CD4-positive, alpha-beta T cell (primary cell): ENCODE data around the gene SORL1. TPM values are rescaled to one million over a fixed set of nuclear protein-coding genes. Genes with fewer than 3 reads are reported as not detected.

Experiments used
- ATAC-seq: fragments of 200-7000 bp; cut with Tn5 transposase; one replicate; pipeline ENCODE4 v1.10.0; 2022; ENCODE audit warnings: mild to moderate bottlenecking; ENCODE audit not compliant: poor library complexity
- CTCF ChIA-PET: fragments of 350-600 bp; sonication (Branson Sonifier 250); formaldehyde crosslinking; loops from one replicate; lab custom pipeline; 2021; ENCODE audit warnings: antibody characterized with exemption, inconsistent platforms; lab: Charles Lee
- POLR2A ChIA-PET: fragments of 350-600 bp; sonication (Branson Sonifier 250); formaldehyde crosslinking; loops from one replicate; lab custom pipeline; 2021; ENCODE audit warnings: antibody characterized with exemption, inconsistent platforms; lab: Charles Lee
- DNase-seq, 14 experiments: peaks; one replicate each; pipeline ENCODE4 v3.0.0-alpha.2; 2013 to 2020; ENCODE audit warnings: mixed read lengths in 2 of 14
- H3K27ac ChIP-seq, 2 donors: one replicate each; pipeline versions ENCODE4 v1.5.1 to v1.7.0; 2013; ENCODE audit warnings: low read length in 2 of 2, low read depth in 1 of 2, mild to moderate bottlenecking in 1 of 2
- H3K27me3 ChIP-seq, 2 experiments: 1 replicate in 1 of 2; 2 replicates in 1 of 2; pipeline versions ENCODE4 v1.6.1 to v1.7.0; 2013; ENCODE audit warnings: low read length in 2 of 2, control low read depth in 1 of 2, mild to moderate bottlenecking in 1 of 2, moderate library complexity in 1 of 2; ENCODE audit not compliant: insufficient read depth in 2 of 2, control insufficient read depth in 1 of 2
- H3K36me3 ChIP-seq: one replicate; pipeline ENCODE4 v1.6.1; 2013; ENCODE audit warnings: low read length, control low read depth; ENCODE audit not compliant: insufficient read depth
- H3K4me1 ChIP-seq: one replicate; pipeline ENCODE4 v1.6.1; 2013; ENCODE audit warnings: low read length, control low read depth; ENCODE audit not compliant: insufficient read depth
- H3K4me3 ChIP-seq: one replicate; pipeline ENCODE4 v1.5.1; 2013; ENCODE audit warnings: mild to moderate bottlenecking, low read length, moderate library complexity
- H3K9me3 ChIP-seq, 2 experiments: 1 replicate in 1 of 2; 2 replicates in 1 of 2; pipeline versions ENCODE4 v1.6.1 to v1.7.0; 2013; ENCODE audit warnings: low read length in 2 of 2, mild to moderate bottlenecking in 2 of 2, control low read depth in 1 of 2, moderate library complexity in 1 of 2; ENCODE audit not compliant: control insufficient read depth in 1 of 2, insufficient read depth in 1 of 2
- H3K27ac Mint-ChIP-seq: one replicate; pipeline ENCODE4 v1.8.0; 2020; ENCODE audit warnings: mixed read lengths
- H3K27me3 Mint-ChIP-seq: one replicate; pipeline ENCODE4 v1.8.0; 2021; ENCODE audit warnings: mixed read lengths
- H3K36me3 Mint-ChIP-seq: one replicate; pipeline ENCODE4 v1.8.0; 2021; ENCODE audit warnings: low read depth, mixed read lengths
- H3K4me1 Mint-ChIP-seq: one replicate; pipeline ENCODE4 v1.8.0; 2021; ENCODE audit warnings: low read depth, mixed read lengths
- H3K4me3 Mint-ChIP-seq: one replicate; pipeline ENCODE4 v1.8.0; 2020; ENCODE audit warnings: mild to moderate bottlenecking, mixed read lengths
- H3K9me3 Mint-ChIP-seq: one replicate; pipeline ENCODE4 v1.8.0; 2020; ENCODE audit warnings: mixed read lengths
- intact Hi-C, 2 experiments: fragments of 100-400 bp; cut with DNase I in 1 of 2; cut with micrococcal nuclease in 1 of 2; formaldehyde crosslinking; loops; one replicate each; pipeline versions ENCODE4 v1.15.1 to v1.9.0; 2023 to 2025; cut with DNase I, micrococcal nuclease
- total RNA-seq, 174 experiments: library from RNA in 2 of 174; stranded (reverse) in 2 of 174; gene quantifications; one replicate each; pipeline ENCODE4 v1.2.3 and lab custom pipeline; 2021 to 2026
- TF ChIP-seq, protein P1 (sequence below): fragments of 200-600 bp; IDR thresholded peaks from one replicate; pipeline ENCODE4 v1.8.0; 2022; ENCODE audit warnings: antibody characterized with exemption, mild to moderate bottlenecking

The SORL1 gene
- total RNA-seq, 2 experiments from 2014 or later: 235 to 241 TPM

GRCh38 chr11:121571506-121571905 lies 119.4 kb downstream of the SORL1 start:
- ATAC-seq (no peak), DNase-seq (no peak)
- H3K27ac Mint-ChIP-seq: peak overlapping the region; percentile 64
- no peak overlapping the region for H3K4me3 Mint-ChIP-seq
- no peaks in the 10 kb centered on the region for H3K27me3 Mint-ChIP-seq
- POLR2A ChIA-PET: interaction anchor here (0.7 to 1.2 kb wide), 5 partner anchors 10 to 279 kb away, joined by 3 to 6 read pairs (median 3); partner anchors contain the start of gene SC5D
- no peaks in the 10 kb centered on the region for H3K27me3 ChIP-seq
- CTCF ChIA-PET: interaction anchor here (0.6 kb wide), 1 partner anchor 9 kb away, joined by 3 read pairs; no protein-coding TSS in a partner anchor
- no peaks in the 10 kb centered on the region for H3K4me1 ChIP-seq
- H3K9me3 Mint-ChIP-seq: no peaks in the 10 kb centered on the region
- no peaks in the 10 kb centered on the region for H3K4me1 Mint-ChIP-seq
- H3K27ac ChIP-seq: no peak overlapping the region
- intact Hi-C loops: no loop called here
- H3K36me3 Mint-ChIP-seq: peaks cover 100% of the 10 kb centered on the region
- TF ChIP-seq, protein P1, sequence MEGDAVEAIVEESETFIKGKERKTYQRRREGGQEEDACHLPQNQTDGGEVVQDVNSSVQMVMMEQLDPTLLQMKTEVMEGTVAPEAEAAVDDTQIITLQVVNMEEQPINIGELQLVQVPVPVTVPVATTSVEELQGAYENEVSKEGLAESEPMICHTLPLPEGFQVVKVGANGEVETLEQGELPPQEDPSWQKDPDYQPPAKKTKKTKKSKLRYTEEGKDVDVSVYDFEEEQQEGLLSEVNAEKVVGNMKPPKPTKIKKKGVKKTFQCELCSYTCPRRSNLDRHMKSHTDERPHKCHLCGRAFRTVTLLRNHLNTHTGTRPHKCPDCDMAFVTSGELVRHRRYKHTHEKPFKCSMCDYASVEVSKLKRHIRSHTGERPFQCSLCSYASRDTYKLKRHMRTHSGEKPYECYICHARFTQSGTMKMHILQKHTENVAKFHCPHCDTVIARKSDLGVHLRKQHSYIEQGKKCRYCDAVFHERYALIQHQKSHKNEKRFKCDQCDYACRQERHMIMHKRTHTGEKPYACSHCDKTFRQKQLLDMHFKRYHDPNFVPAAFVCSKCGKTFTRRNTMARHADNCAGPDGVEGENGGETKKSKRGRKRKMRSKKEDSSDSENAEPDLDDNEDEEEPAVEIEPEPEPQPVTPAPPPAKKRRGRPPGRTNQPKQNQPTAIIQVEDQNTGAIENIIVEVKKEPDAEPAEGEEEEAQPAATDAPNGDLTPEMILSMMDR: no peak
- H3K9me3 ChIP-seq: no peaks in the 10 kb centered on the region
- H3K4me3 ChIP-seq: no peak overlapping the region
- H3K36me3 ChIP-seq: peaks cover 92% of the 10 kb centered on the region

GRCh38 chr11:121572571-121573059 lies 120.5 kb downstream of the SORL1 start:
- no peak overlapping the region for H3K27ac ChIP-seq
- no peaks in the 10 kb centered on the region for H3K27me3 Mint-ChIP-seq
- peak overlapping the region; percentile 69 for H3K27ac Mint-ChIP-seq
- intact Hi-C loops: no loop called here
- ATAC-seq (no peak), DNase-seq (no peak)
- H3K27me3 ChIP-seq: no peaks in the 10 kb centered on the region
- ChIA-PET CTCF (no interaction called here), POLR2A (no interaction called here)
- no peaks in the 10 kb centered on the region for H3K4me1 ChIP-seq
- TF ChIP-seq, protein P1: no peak
- no peaks in the 10 kb centered on the region for H3K9me3 ChIP-seq
- H3K4me1 Mint-ChIP-seq: no peaks in the 10 kb centered on the region
- peaks cover 100% of the 10 kb centered on the region for H3K36me3 Mint-ChIP-seq
- H3K4me3 Mint-ChIP-seq: no peak overlapping the region
- peaks cover 92% of the 10 kb centered on the region for H3K36me3 ChIP-seq
- no peaks in the 10 kb centered on the region for H3K9me3 Mint-ChIP-seq
- H3K4me3 ChIP-seq: no peak overlapping the region

- TF ChIP-seq, protein P1: no peak
- H3K27me3 ChIP-seq: no peaks in the 10 kb centered on the region
- ChIA-PET CTCF (no interaction called here), POLR2A (no interaction called here)
- DNase-seq (no peak), ATAC-seq (no peak)
- no peaks in the 10 kb centered on the region for H3K9me3 Mint-ChIP-seq
- no peaks in the 10 kb centered on the region for H3K4me1 ChIP-seq
- H3K36me3 ChIP-seq: peaks cover 98% of the 10 kb centered on the region
- H3K4me3 ChIP-seq: no peak overlapping the region
- H3K36me3 Mint-ChIP-seq: peaks cover 100% of the 10 kb centered on the region
- intact Hi-C loops: no loop called here
- H3K27me3 Mint-ChIP-seq: no peaks in the 10 kb centered on the region
- H3K27ac Mint-ChIP-seq: peak overlapping the region; percentile 56
- no peak overlapping the region for H3K4me3 Mint-ChIP-seq
- no peak overlapping the region for H3K27ac ChIP-seq
- H3K9me3 ChIP-seq: no peaks in the 10 kb centered on the region
- no peaks in the 10 kb centered on the region for H3K4me1 Mint-ChIP-seq
Measured at GRCh38 chr11:121574801-121575200, 122.7 kb downstream of the SORL1 start.
